Measurements from ENCODE around the gene PCDH19. TPM values are rescaled to one million over a fixed set of nuclear protein-coding genes. Genes with fewer than 3 reads are reported as not detected.

PCDH19 gene
- total and polyA plus RNA-seq, 2 of the 13 experiments (the other 11 are each of a cell fraction or from before 2014, with no cell fraction given): 0.02 to 0.09 TPM

GRCh38 chrX:100411802-100412715, 2.0 kb upstream of the PCDH19 start:
- no peaks in the 10 kb centered on the region for H3K79me2 ChIP-seq (ENCODE audit: insufficient read depth, low read length)
- no peaks in the 10 kb centered on the region for H3K4me1 ChIP-seq (ENCODE audit: insufficient read depth, low read length)
- no peaks in the 10 kb centered on the region for H3K9me3 ChIP-seq (ENCODE audit: low read length)
- no peaks in the 10 kb centered on the region for H3K36me3 ChIP-seq (replicated peaks in 1 of 2; ENCODE audit: control insufficient read depth in 1 of 2, insufficient read depth in 2 of 2, low read length in 2 of 2)
- no peak for ATAC-seq
- H3K27me3 ChIP-seq (ENCODE audit: control insufficient read depth in 1 of 2, insufficient read depth in 2 of 2, low read length in 2 of 2): no peaks in the 10 kb centered on the region
- CTCF ChIA-PET (ENCODE audit: low intra/inter-chr PET ratio, low total read pairs): no interaction called here
- H2AFZ ChIP-seq (ENCODE audit: low read length): no peak overlapping the region
- no peak overlapping the region for H3K4me3 ChIP-seq (replicated peaks in 1 of 3; ENCODE audit: insufficient read depth in 1 of 3, low read depth in 2 of 3, low read length in 3 of 3)
- no TSS peak for BruUV-seq (replicated peaks)
- POLR2A ChIA-PET: no interaction called here
- in situ Hi-C loops (cut with HindIII; ENCODE audit: extremely low pct_ligation_motif_present, low pct_unique_long_range_greater_than_20kb) (no loop called here), intact Hi-C loops (cut with micrococcal nuclease; ENCODE audit: unreplicated experiment) (loop anchor here (5.0 kb wide), 1 partner anchor 1110 kb away; no protein-coding TSS in a partner anchor)
- 53% methylated on average over 25 of the region's 36 CpGs for WGBS (ENCODE audit: low lambda C conversion rate)
- DNase-seq (ENCODE audit: low spot score): no peak
- no peak overlapping the region for H3K4me2 ChIP-seq (ENCODE audit: low read depth, low read length)
- no peak for TF ChIP-seq FOXK2 (IDR thresholded peaks at IDR 0.05)
- no peak for TF ChIP-seq MIER3 (CRISPR knock-in tag; IDR thresholded peaks at IDR 0.05; ENCODE audit: borderline replicate concordance)
- TF ChIP-seq ZNF326 (CRISPR knock-in tag; IDR thresholded peaks at IDR 0.05; ENCODE audit: borderline replicate concordance): no peak
- no peak for TF ChIP-seq TGIF2 (CRISPR knock-in tag; IDR thresholded peaks at IDR 0.05)
- no peak for FAIRE-seq
- H4K20me1 ChIP-seq (ENCODE audit: insufficient read depth, low read length): no peaks in the 10 kb centered on the region
- no peak overlapping the region for H3K27ac ChIP-seq (ENCODE audit: extremely low read length, insufficient read depth, low read length)
- no peak overlapping the region for H3K9ac ChIP-seq (ENCODE audit: insufficient read depth, low read depth, low read length)

- intact Hi-C loops (cut with micrococcal nuclease; ENCODE audit: unreplicated experiment) (loop anchor here (5.0 kb wide), 1 partner anchor 1109 kb away; no protein-coding TSS in a partner anchor), in situ Hi-C loops (cut with HindIII; ENCODE audit: extremely low pct_ligation_motif_present, low pct_unique_long_range_greater_than_20kb) (no loop called here)
- H2AFZ ChIP-seq (ENCODE audit: low read length): no peak overlapping the region
- no peaks in the 10 kb centered on the region for H4K20me1 ChIP-seq (ENCODE audit: insufficient read depth, low read length)
- ATAC-seq: no peak
- H3K9me3 ChIP-seq (ENCODE audit: low read length): no peaks in the 10 kb centered on the region
- no peaks in the 10 kb centered on the region for H3K36me3 ChIP-seq (replicated peaks in 1 of 2; ENCODE audit: control insufficient read depth in 1 of 2, insufficient read depth in 2 of 2, low read length in 2 of 2)
- ChIA-PET CTCF (ENCODE audit: low intra/inter-chr PET ratio, low total read pairs) (no interaction called here), POLR2A (no interaction called here)
- no peak overlapping the region for H3K4me3 ChIP-seq (replicated peaks in 1 of 3; ENCODE audit: insufficient read depth in 1 of 3, low read depth in 2 of 3, low read length in 3 of 3)
- H3K9ac ChIP-seq (ENCODE audit: insufficient read depth, low read depth, low read length): no peak overlapping the region
- TF ChIP-seq ZNF589 (CRISPR knock-in tag; conservative IDR thresholded peaks at IDR 0.05) (no peak), NFYC (CRISPR knock-in tag; IDR thresholded peaks at IDR 0.05) (no peak), RARA (CRISPR knock-in tag; IDR thresholded peaks at IDR 0.05) (no peak), ZNF790 (CRISPR knock-in tag; IDR thresholded peaks at IDR 0.05; ENCODE audit: borderline replicate concordance) (no peak), SCMH1 (CRISPR knock-in tag; IDR thresholded peaks at IDR 0.05; ENCODE audit: borderline replicate concordance) (no peak), ZNF546 (CRISPR knock-in tag; conservative IDR thresholded peaks at IDR 0.05) (no peak), MTA3 (CRISPR knock-in tag; IDR thresholded peaks at IDR 0.05) (no peak), ZSCAN20 (CRISPR knock-in tag; IDR thresholded peaks at IDR 0.05; ENCODE audit: borderline replicate concordance) (no peak), UBTF (CRISPR knock-in tag; IDR thresholded peaks at IDR 0.05) (no peak)
- H3K79me2 ChIP-seq (ENCODE audit: insufficient read depth, low read length): no peaks in the 10 kb centered on the region
- no TSS peak for BruUV-seq (replicated peaks)
- no peak for FAIRE-seq
- H3K27ac ChIP-seq (ENCODE audit: extremely low read length, insufficient read depth, low read length): no peak overlapping the region
- no peak for DNase-seq (ENCODE audit: low spot score)
- 61% methylated on average over 18 of the region's 53 CpGs for WGBS (ENCODE audit: low lambda C conversion rate)
- H3K4me1 ChIP-seq (ENCODE audit: insufficient read depth, low read length): no peaks in the 10 kb centered on the region
- no peaks in the 10 kb centered on the region for H3K27me3 ChIP-seq (ENCODE audit: control insufficient read depth in 1 of 2, insufficient read depth in 2 of 2, low read length in 2 of 2)
- H3K4me2 ChIP-seq (ENCODE audit: low read depth, low read length): no peak overlapping the region
Observed at GRCh38 chrX:100410901-100411801, 1.1 kb upstream of the PCDH19 start.
